H9 (cell line): Measurements from ENCODE around the gene INPP5A. TPM values are rescaled to one million over a fixed set of nuclear protein-coding genes. Genes with fewer than 3 reads are reported as not detected.
A peak's percentile ranks its signal among the peaks of the same experiment; 100 is the strongest.

ENCODE experiments used
- DNase-seq: peaks from one replicate; pipeline ENCODE4 v3.0.0-alpha.2; 2017
- H2AFZ ChIP-seq: one replicate; pipeline ENCODE4 v1.6.1; 2013; ENCODE audit warnings: mild to moderate bottlenecking, low read length, control low read depth, moderate library complexity
- H2AK5ac ChIP-seq: 2 replicates; pipeline ENCODE4 v1.6.1; 2013; ENCODE audit warnings: low read length, control low read depth, mixed read lengths; ENCODE audit not compliant: insufficient read length
- H2BK120ac ChIP-seq: one replicate; pipeline ENCODE4 v1.6.1; 2013; ENCODE audit warnings: low read depth, mild to moderate bottlenecking, low read length, control low read depth, inconsistent platforms; ENCODE audit not compliant: poor library complexity, severe bottlenecking
- H2BK12ac ChIP-seq: 2 replicates; pipeline ENCODE4 v1.6.1; 2013; ENCODE audit warnings: low read length, control low read depth, mixed read lengths, low read depth; ENCODE audit not compliant: insufficient read length
- H2BK15ac ChIP-seq: 2 replicates; pipeline ENCODE4 v1.6.1; 2013; ENCODE audit warnings: low read depth, low read length, control low read depth
- H2BK20ac ChIP-seq: one replicate; pipeline ENCODE4 v1.6.1; 2013; ENCODE audit warnings: low read depth, mild to moderate bottlenecking, low read length, control low read depth, inconsistent platforms; ENCODE audit not compliant: poor library complexity, severe bottlenecking
- H2BK5ac ChIP-seq: 2 replicates; pipeline ENCODE4 v1.6.1; 2013; ENCODE audit warnings: low read length, control low read depth, mixed read lengths; ENCODE audit not compliant: insufficient read length
- H3K14ac ChIP-seq: 2 replicates; pipeline ENCODE4 v1.6.1; 2013; ENCODE audit warnings: low read length, control low read depth; ENCODE audit not compliant: insufficient read depth
- H3K18ac ChIP-seq: 2 replicates; pipeline ENCODE4 v1.6.1; 2013; ENCODE audit warnings: low read depth, mild to moderate bottlenecking, mixed read lengths, low read length, control low read depth; ENCODE audit not compliant: insufficient read length
- H3K23ac ChIP-seq: 2 replicates; pipeline ENCODE4 v1.6.1; 2013; ENCODE audit warnings: low read length, control low read depth, mixed read lengths, low read depth; ENCODE audit not compliant: insufficient read length
- H3K23me2 ChIP-seq: 2 replicates; pipeline ENCODE4 v1.6.1; 2013; ENCODE audit warnings: low read depth, mild to moderate bottlenecking, mixed read lengths, low read length, control low read depth; ENCODE audit not compliant: insufficient read length, poor library complexity, severe bottlenecking
- H3K27ac ChIP-seq: 2 replicates; pipeline ENCODE4 v1.5.1; 2013; ENCODE audit warnings: low read length, control low read depth, mixed read lengths, low read depth; ENCODE audit not compliant: insufficient read length
- H3K27me3 ChIP-seq: 2 replicates; pipeline ENCODE4 v1.6.1; 2013; ENCODE audit warnings: low read length, control low read depth, inconsistent platforms; ENCODE audit not compliant: insufficient read depth
- H3K4ac ChIP-seq: 2 replicates; pipeline ENCODE4 v1.6.1; 2013; ENCODE audit warnings: low read depth, mild to moderate bottlenecking, control low read depth, inconsistent platforms, low read length, moderate library complexity
- H3K4me1 ChIP-seq: 2 replicates; pipeline ENCODE4 v1.6.1; 2013; ENCODE audit warnings: low read length, control low read depth, inconsistent platforms; ENCODE audit not compliant: insufficient read depth
- H3K4me2 ChIP-seq: 2 replicates; pipeline ENCODE4 v1.6.1; 2013; ENCODE audit warnings: low read length, control low read depth, mixed read lengths; ENCODE audit not compliant: insufficient read length, insufficient read depth
- H3K56ac ChIP-seq: 2 replicates; pipeline ENCODE4 v1.6.1; 2013; ENCODE audit warnings: low read depth, mild to moderate bottlenecking, mixed read lengths, low read length, control low read depth; ENCODE audit not compliant: insufficient read length
- H3K79me1 ChIP-seq: 2 replicates; pipeline ENCODE4 v1.6.1; 2013; ENCODE audit warnings: low read depth, mild to moderate bottlenecking, moderate library complexity, low read length, control low read depth, inconsistent platforms; ENCODE audit not compliant: insufficient read depth, poor library complexity, severe bottlenecking
- H3K79me2 ChIP-seq: 2 replicates; pipeline ENCODE4 v1.6.1; 2013; ENCODE audit warnings: low read length, control low read depth, inconsistent platforms; ENCODE audit not compliant: insufficient read depth
- H3K9ac ChIP-seq: 2 replicates; pipeline ENCODE4 v1.6.1; 2013; ENCODE audit warnings: low read length, control low read depth, mixed read lengths; ENCODE audit not compliant: insufficient read length; ENCODE audit errors: extremely low read depth
- H3K9me3 ChIP-seq: one replicate; pipeline ENCODE4 v1.6.1; 2013; ENCODE audit warnings: low read depth, low read length, inconsistent platforms; ENCODE audit not compliant: control insufficient read depth
- H3T11ph ChIP-seq: one replicate; pipeline ENCODE4 v1.6.1; 2013; ENCODE audit warnings: mild to moderate bottlenecking, low read length, control low read depth, inconsistent platforms
- H4K20me1 ChIP-seq: one replicate; pipeline ENCODE4 v1.6.1; 2013; ENCODE audit not compliant: control insufficient read depth, insufficient read length, insufficient read depth
- H4K5ac ChIP-seq: 2 replicates; pipeline ENCODE4 v1.6.1; 2013; ENCODE audit warnings: low read depth, mild to moderate bottlenecking, mixed read lengths, low read length, control low read depth; ENCODE audit not compliant: insufficient read length
- H4K8ac ChIP-seq: replicated peaks from 2 replicates; pipeline ENCODE4 v1.6.1; 2013; ENCODE audit warnings: low read length, control low read depth, mixed read lengths, low read depth; ENCODE audit not compliant: insufficient read length
- H4K91ac ChIP-seq: 2 replicates; pipeline ENCODE4 v1.6.1; 2013; ENCODE audit warnings: low read depth, mild to moderate bottlenecking, moderate library complexity, mixed read lengths, low read length, control low read depth; ENCODE audit not compliant: insufficient read length
- H3K27ac Mint-ChIP-seq, 3 experiments: 2 replicates in 2 of 3; 3 replicates in 1 of 3; pipeline ENCODE4 v1.8.0; 2020 to 2021; ENCODE audit warnings: mixed read lengths in 3 of 3, mild to moderate bottlenecking in 1 of 3, moderate library complexity in 1 of 3
- H3K27me3 Mint-ChIP-seq: 2 replicates; pipeline ENCODE4 v1.8.0; 2021; ENCODE audit warnings: low read depth, mild to moderate bottlenecking, moderate library complexity, mixed read lengths
- H3K36me3 Mint-ChIP-seq, 3 experiments: 2 replicates in 2 of 3; 3 replicates in 1 of 3; pipeline ENCODE4 v1.8.0; 2020 to 2021; ENCODE audit warnings: low read depth in 3 of 3, mixed read lengths in 3 of 3; ENCODE audit not compliant: insufficient read depth in 1 of 3
- H3K4me1 Mint-ChIP-seq, 2 experiments: 2 replicates each; pipeline ENCODE4 v1.8.0; 2020; ENCODE audit warnings: mixed read lengths in 2 of 2
- H3K4me3 Mint-ChIP-seq, 2 experiments: 2 replicates in 1 of 2; 3 replicates in 1 of 2; pipeline ENCODE4 v1.8.0; 2020 to 2021; ENCODE audit warnings: mild to moderate bottlenecking in 2 of 2, mixed read lengths in 2 of 2, moderate library complexity in 1 of 2
- H3K9me3 Mint-ChIP-seq, 2 experiments: 2 replicates in 1 of 2; 3 replicates in 1 of 2; pipeline ENCODE4 v1.8.0; 2020; ENCODE audit warnings: mild to moderate bottlenecking in 2 of 2, mixed read lengths in 2 of 2, moderate library complexity in 1 of 2
- CTCF ChIP-seq: fragments of 200-600 bp; sonication (generic); conservative IDR thresholded peaks from 3 replicates; pipeline ENCODE4 v1.8.0; 2021; ENCODE audit warnings: antibody characterized with exemption, mild to moderate bottlenecking
- WGBS: extraction: QIAGEN DNeasy Blood & Tissue Kit; methylation state at CpG from one replicate; pipeline ENCODE4 v1.1.7; 2013; ENCODE audit warnings: missing lambda C conversion rate, low lambda C conversion rate, mixed read lengths; ENCODE audit not compliant: insufficient read length; ENCODE audit errors: extremely low coverage; 5-methylcytosine and 5-hydroxymethylcytosine counted together
- total RNA-seq: library from RNA; stranded (reverse); gene quantifications from 2 replicates; pipeline ENCODE4 v1.2.1, GENCODE V29; 2021

The INPP5A gene
- total RNA-seq, 1 experiment from 2014 or later = 17.7 TPM

GRCh38 chr10:132757171-132757570 lies 219.6 kb downstream of the INPP5A start:
- H3K4me2 ChIP-seq = no peak overlapping the region
- Mint-ChIP-seq H3K4me3 (no peak overlapping the region), H3K27me3 (peaks cover 2% of the 10 kb centered on the region; the same call in 1 of the 2 replicates), H3K36me3 (peaks cover 24 to 37% (median 30%) of the 10 kb centered on the region in 3 experiments), H3K27ac (peak overlapping the region in 1 of 3 experiments; percentile 55; a peak in 1 of 7 replicates), H3K4me1 (no peaks in the 10 kb centered on the region), H3K9me3 (peaks cover 11 to 25% of the 10 kb centered on the region in 2 experiments)
- no peak overlapping the region for H3K9ac ChIP-seq
- no peak overlapping the region for H3K56ac ChIP-seq
- no peak overlapping the region for H2BK12ac ChIP-seq
- no peak overlapping the region for H4K91ac ChIP-seq
- H3K9me3 ChIP-seq = no peaks in the 10 kb centered on the region
- H2BK20ac ChIP-seq = no peak overlapping the region
- H3K23ac ChIP-seq = no peak overlapping the region
- no peak overlapping the region for H3K14ac ChIP-seq
- H3K79me2 ChIP-seq = no peaks in the 10 kb centered on the region
- no peak overlapping the region for H2BK15ac ChIP-seq
- H3K4ac ChIP-seq = no peak overlapping the region
- no peak overlapping the region for H2BK5ac ChIP-seq
- no peak for DNase-seq
- H2AK5ac ChIP-seq = no peak overlapping the region
- no CpG with 5 or more reads among the region's 27 CpGs for WGBS
- H3K79me1 ChIP-seq = no peaks in the 10 kb centered on the region
- H4K8ac ChIP-seq = no peak overlapping the region
- H3K27ac ChIP-seq = no peak overlapping the region
- H4K20me1 ChIP-seq = no peaks in the 10 kb centered on the region
- no peaks in the 10 kb centered on the region for H3K4me1 ChIP-seq
- no peak overlapping the region for H3K18ac ChIP-seq
- H4K5ac ChIP-seq = no peak overlapping the region
- no peaks in the 10 kb centered on the region for H3K23me2 ChIP-seq
- no peak overlapping the region for H2AFZ ChIP-seq
- TF ChIP-seq CTCF = no peak
- H2BK120ac ChIP-seq = no peak overlapping the region
- no peak overlapping the region for H3T11ph ChIP-seq
- H3K27me3 ChIP-seq = no peaks in the 10 kb centered on the region
